ENCODE results near the gene RAVER2. TPM values are rescaled to one million over a fixed set of nuclear protein-coding genes. Genes with fewer than 3 reads are reported as not detected.

The RAVER2 gene
- polyA plus RNA-seq, 1 donor (not counting 4 experiments of a cell fraction or from before 2014, with no cell fraction given): 9.1 TPM

- Histone ChIP-seq H3K9me3 (ENCODE audit: control insufficient read depth, low read depth, low read length) (no peaks in the 10 kb centered on the region), H3K4me2 (ENCODE audit: control insufficient read depth, extremely low read depth, insufficient read depth, low read depth, low read length) (no peak overlapping the region), H3K27me3 (ENCODE audit: control insufficient read depth, extremely low read depth, insufficient read depth, low read length) (no peaks in the 10 kb centered on the region), H3K9ac (ENCODE audit: control insufficient read depth, extremely low read depth, insufficient read depth, low read length) (no peak overlapping the region), H3K9me1 (ENCODE audit: control insufficient read depth, extremely low read depth, insufficient read depth, low read length) (no peaks in the 10 kb centered on the region), H3K36me3 (ENCODE audit: control insufficient read depth in 2 of 2, extremely low read depth in 1 of 2, insufficient read depth in 2 of 2, low read length in 2 of 2) (no peaks in the 10 kb centered on the region), H2AFZ (ENCODE audit: control insufficient read depth, low read length) (no peak overlapping the region), H4K20me1 (ENCODE audit: control insufficient read depth, extremely low read depth, insufficient read depth, low read length) (no peaks in the 10 kb centered on the region), H3K79me2 (ENCODE audit: control insufficient read depth, insufficient read depth, low read length) (no peaks in the 10 kb centered on the region), H3K4me1 (ENCODE audit: control insufficient read depth, extremely low read depth, insufficient read depth, low read length) (no peaks in the 10 kb centered on the region), H3K4me3 (ENCODE audit: control insufficient read depth in 2 of 3, extremely low read depth in 1 of 3, insufficient read depth in 2 of 3, low read depth in 1 of 3, low read length in 3 of 3) (no peak overlapping the region), H3K27ac (ENCODE audit: control insufficient read depth, insufficient read depth, low read length) (no peak overlapping the region)
- FAIRE-seq (no peak), DNase-seq (ENCODE audit: low read depth, low spot score) (no peak)
- dilution Hi-C loops (cut with MboI; ENCODE audit: extremely low pct_ligation_motif_present, low sequenced_read_pairs): no loop called here
- TF ChIP-seq CTCF (optimal IDR thresholded peaks at IDR 0.05 in 1 of 3, IDR thresholded peaks at IDR 0.05 in 1 of 3, conservative IDR thresholded peaks at IDR 0.05 in 1 of 3; ENCODE audit: extremely low read depth in 1 of 3, insufficient read depth in 2 of 3, low read length in 3 of 3): no peak
- TF ChIP-seq EZH2 (IDR thresholded peaks at IDR 0.05; ENCODE audit: low read length): no peak
Observed at GRCh38 chr1:64809309-64809708, 64.4 kb downstream of the RAVER2 start.

- no peaks in the 10 kb centered on the region for H3K4me1 ChIP-seq (ENCODE audit: control insufficient read depth, extremely low read depth, insufficient read depth, low read length)
- no peak overlapping the region for H2AFZ ChIP-seq (ENCODE audit: control insufficient read depth, low read length)
- FAIRE-seq (no peak), DNase-seq (ENCODE audit: low read depth, low spot score) (no peak)
- dilution Hi-C loops (cut with MboI; ENCODE audit: extremely low pct_ligation_motif_present, low sequenced_read_pairs): no loop called here
- H3K27me3 ChIP-seq (ENCODE audit: control insufficient read depth, extremely low read depth, insufficient read depth, low read length): no peaks in the 10 kb centered on the region
- no peaks in the 10 kb centered on the region for H3K9me1 ChIP-seq (ENCODE audit: control insufficient read depth, extremely low read depth, insufficient read depth, low read length)
- no peak overlapping the region for H3K4me2 ChIP-seq (ENCODE audit: control insufficient read depth, extremely low read depth, insufficient read depth, low read depth, low read length)
- no peak overlapping the region for H3K4me3 ChIP-seq (ENCODE audit: control insufficient read depth in 2 of 3, extremely low read depth in 1 of 3, insufficient read depth in 2 of 3, low read depth in 1 of 3, low read length in 3 of 3)
- no peaks in the 10 kb centered on the region for H3K36me3 ChIP-seq (ENCODE audit: control insufficient read depth in 2 of 2, extremely low read depth in 1 of 2, insufficient read depth in 2 of 2, low read length in 2 of 2)
- no peak overlapping the region for H3K9ac ChIP-seq (ENCODE audit: control insufficient read depth, extremely low read depth, insufficient read depth, low read length)
- no peak for TF ChIP-seq EZH2 (IDR thresholded peaks at IDR 0.05; ENCODE audit: low read length)
- no peak for TF ChIP-seq CTCF (optimal IDR thresholded peaks at IDR 0.05 in 1 of 3, IDR thresholded peaks at IDR 0.05 in 1 of 3, conservative IDR thresholded peaks at IDR 0.05 in 1 of 3; ENCODE audit: extremely low read depth in 1 of 3, insufficient read depth in 2 of 3, low read length in 3 of 3)
- no peaks in the 10 kb centered on the region for H3K79me2 ChIP-seq (ENCODE audit: control insufficient read depth, insufficient read depth, low read length)
- no peak overlapping the region for H3K27ac ChIP-seq (ENCODE audit: control insufficient read depth, insufficient read depth, low read length)
- no peaks in the 10 kb centered on the region for H4K20me1 ChIP-seq (ENCODE audit: control insufficient read depth, extremely low read depth, insufficient read depth, low read length)
- H3K9me3 ChIP-seq (ENCODE audit: control insufficient read depth, low read depth, low read length): no peaks in the 10 kb centered on the region
Observed at GRCh38 chr1:64810001-64810400, 65.1 kb downstream of the RAVER2 start.

All from keratinocyte (primary cell).